ENCODE data around the gene C1orf159. TPM values are rescaled to one million over a fixed set of nuclear protein-coding genes. Genes with fewer than 3 reads are reported as not detected.

The C1orf159 gene
- total RNA-seq, 1 experiment from 2014 or later = 15.7 TPM

DNA sequence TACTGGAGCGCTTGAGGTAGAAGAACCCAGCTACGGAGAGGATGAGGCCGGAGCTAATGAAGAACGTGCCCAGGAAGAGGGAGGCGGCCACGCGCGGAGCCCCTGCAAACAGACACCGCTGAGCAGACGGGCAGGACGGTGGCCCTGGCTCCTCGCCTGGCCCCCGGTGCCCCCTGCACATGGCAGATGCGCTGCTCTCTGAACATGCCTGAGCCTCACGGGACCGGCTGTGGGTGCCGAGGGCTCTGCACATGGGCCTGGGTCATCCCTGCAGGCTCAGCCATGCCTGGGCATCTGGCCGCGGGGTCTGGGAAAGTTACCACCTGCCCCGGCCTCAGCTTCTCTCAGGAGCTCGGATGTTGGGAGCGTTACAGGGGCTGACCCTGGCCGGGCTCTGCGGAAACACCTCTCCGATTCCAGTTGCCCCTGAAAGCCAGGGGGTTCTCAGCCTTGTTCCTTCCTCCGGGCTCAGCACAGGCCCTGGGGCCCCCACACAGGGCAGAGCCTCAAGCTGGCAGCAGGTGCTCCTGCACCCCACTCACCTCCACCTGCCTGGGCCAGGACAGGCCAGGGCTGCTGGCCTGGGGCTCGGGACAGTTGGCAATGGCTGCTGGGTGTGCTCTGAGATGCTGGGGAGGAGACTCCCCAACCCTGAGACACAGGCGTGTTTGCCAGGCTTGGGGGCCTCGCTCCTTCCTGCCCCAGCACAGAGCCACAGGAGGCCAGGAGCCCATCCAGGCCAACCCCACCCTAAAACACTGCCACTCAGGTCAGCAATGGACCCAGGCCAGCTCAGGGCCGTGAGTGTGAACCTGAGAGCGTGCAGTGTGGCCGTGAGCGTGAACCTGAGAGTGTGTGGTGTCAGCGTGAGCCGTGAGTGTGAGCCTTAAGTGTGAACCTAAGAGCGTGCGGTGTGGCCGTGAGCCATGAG lies 29.7 kb downstream of the C1orf159 start:
- intact Hi-C loops (cut with micrococcal nuclease) = no loop called here
- no peak for DNase-seq (ENCODE audit: unreplicated experiment)
- H3K36me3 Mint-ChIP-seq (ENCODE audit: insufficient read depth, unreplicated experiment) = peaks cover 22% of the 10 kb centered on the region
- H3K27me3 Mint-ChIP-seq (ENCODE audit: insufficient read depth, unreplicated experiment) = no peaks in the 10 kb centered on the region
- H3K27ac Mint-ChIP-seq (ENCODE audit: low read depth, unreplicated experiment) = no peak overlapping the region
- ChIA-PET CTCF (no interaction called here), POLR2A (no interaction called here)
- no peak overlapping the region for H3K4me3 Mint-ChIP-seq (ENCODE audit: unreplicated experiment)
- H3K4me1 Mint-ChIP-seq (ENCODE audit: insufficient read depth, unreplicated experiment) = no peaks in the 10 kb centered on the region
- no TSS peak for BruUV-seq (replicated peaks)
- H3K9me3 Mint-ChIP-seq (ENCODE audit: unreplicated experiment) = no peaks in the 10 kb centered on the region
- TF ChIP-seq CTCF (IDR thresholded peaks at IDR 0.05; ENCODE audit: unreplicated experiment) = no peak

DNA sequence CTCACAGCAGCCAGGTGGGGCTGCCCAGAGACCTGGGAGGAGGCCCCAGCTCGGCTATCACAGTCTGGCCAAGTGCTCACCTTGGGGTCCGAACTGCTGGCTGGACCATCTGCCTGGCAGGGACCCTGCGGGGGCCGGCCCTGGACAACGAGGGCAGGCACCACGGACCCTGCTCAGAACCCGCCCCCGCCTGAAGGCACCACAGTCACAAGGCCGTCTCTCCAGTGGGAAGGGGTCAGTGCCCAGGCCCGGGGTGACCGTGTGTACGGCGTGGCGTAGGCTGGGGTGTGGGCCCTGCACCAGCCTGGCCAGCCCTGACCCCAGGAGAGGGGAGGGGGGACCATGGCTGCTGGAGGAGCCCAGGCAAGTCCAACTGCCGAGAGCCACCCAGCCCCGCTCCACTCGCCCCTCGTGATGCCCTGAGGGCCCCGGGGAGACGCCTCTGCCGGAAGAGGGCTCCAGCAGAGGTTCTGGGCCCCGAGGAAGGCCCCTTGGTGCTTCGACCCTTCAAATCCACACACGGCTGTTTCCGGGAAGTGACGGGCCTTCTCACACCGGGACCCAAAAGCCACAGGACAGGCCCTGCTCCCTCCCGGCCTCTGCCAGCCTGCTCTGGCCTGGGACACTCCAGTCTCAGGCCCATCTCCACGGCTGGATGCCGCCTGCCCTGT lies 30.6 kb downstream of the C1orf159 start:
- POLR2A ChIA-PET = interaction anchor here (0.6 kb wide), 1 partner anchor 18 kb away, joined by 3 read pairs; no protein-coding TSS in a partner anchor

DNA sequence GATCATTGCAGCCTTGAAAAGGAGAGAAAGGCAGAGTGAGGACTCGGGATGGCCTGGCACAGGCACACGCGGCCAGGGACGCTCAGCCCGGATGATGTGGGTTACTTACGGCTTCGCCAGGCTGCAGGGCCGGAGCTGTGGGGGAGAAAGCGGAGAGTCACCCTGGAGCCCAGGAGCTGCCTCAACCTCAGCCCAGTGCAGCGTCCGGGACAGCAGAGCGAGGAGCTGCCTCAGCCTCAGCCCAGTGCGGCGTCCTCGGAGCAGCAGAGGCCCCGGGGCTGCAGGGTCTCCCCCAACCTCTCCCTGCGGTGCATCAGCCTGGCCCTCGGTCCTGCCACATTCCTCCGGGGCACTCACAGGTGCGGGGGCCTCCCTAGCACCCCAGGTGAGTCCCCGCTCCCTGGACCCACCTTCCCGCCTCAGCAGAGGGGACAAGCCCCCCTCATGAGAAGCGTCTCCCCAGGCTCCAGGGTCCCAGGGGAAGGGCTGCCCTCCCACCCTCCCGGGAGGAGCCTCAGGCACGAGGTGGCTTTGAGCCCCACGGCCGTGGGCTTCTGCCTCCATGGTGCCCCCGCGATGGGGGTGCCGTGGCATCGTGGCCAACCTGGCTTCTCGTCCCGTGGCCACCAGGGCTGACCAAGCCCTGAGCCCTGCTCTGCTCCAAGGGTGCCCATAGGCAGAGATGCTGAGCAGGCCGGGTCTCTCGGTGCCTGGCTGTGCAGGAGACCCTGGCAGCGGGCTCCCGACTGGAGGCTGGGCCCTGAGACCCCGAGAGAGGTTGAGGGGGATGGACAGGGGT lies 31.3 kb downstream of the C1orf159 start:
- no TSS peak for BruUV-seq (replicated peaks)
- no peak overlapping the region for H3K4me3 Mint-ChIP-seq (ENCODE audit: unreplicated experiment)
- intact Hi-C loops (cut with micrococcal nuclease) = no loop called here
- no peak overlapping the region for H3K27ac Mint-ChIP-seq (ENCODE audit: low read depth, unreplicated experiment)
- peaks cover 16% of the 10 kb centered on the region for H3K36me3 Mint-ChIP-seq (ENCODE audit: insufficient read depth, unreplicated experiment)
- no peak for TF ChIP-seq CTCF (IDR thresholded peaks at IDR 0.05; ENCODE audit: unreplicated experiment)
- ChIA-PET CTCF (interaction anchor here (0.7 kb wide), 1 partner anchor 21 kb away, joined by 4 read pairs; no protein-coding TSS in a partner anchor), POLR2A (interaction anchor here (0.6 kb wide), 1 partner anchor 18 kb away, joined by 3 read pairs; no protein-coding TSS in a partner anchor)
- DNase-seq (ENCODE audit: unreplicated experiment) = no peak
- H3K27me3 Mint-ChIP-seq (ENCODE audit: insufficient read depth, unreplicated experiment) = no peaks in the 10 kb centered on the region
- H3K4me1 Mint-ChIP-seq (ENCODE audit: insufficient read depth, unreplicated experiment) = no peaks in the 10 kb centered on the region
- no peaks in the 10 kb centered on the region for H3K9me3 Mint-ChIP-seq (ENCODE audit: unreplicated experiment)

More for the DNA sequence above, 30.6 kb downstream of the C1orf159 start:
- Mint-ChIP-seq H3K9me3 (ENCODE audit: unreplicated experiment) (no peaks in the 10 kb centered on the region), H3K27ac (ENCODE audit: low read depth, unreplicated experiment) (no peak overlapping the region), H3K4me1 (ENCODE audit: insufficient read depth, unreplicated experiment) (no peaks in the 10 kb centered on the region), H3K27me3 (ENCODE audit: insufficient read depth, unreplicated experiment) (no peaks in the 10 kb centered on the region), H3K4me3 (ENCODE audit: unreplicated experiment) (no peak overlapping the region), H3K36me3 (ENCODE audit: insufficient read depth, unreplicated experiment) (peaks cover 20% of the 10 kb centered on the region)
- no TSS peak for BruUV-seq (replicated peaks)
- no peak for TF ChIP-seq CTCF (IDR thresholded peaks at IDR 0.05; ENCODE audit: unreplicated experiment)
- CTCF ChIA-PET = no interaction called here
- no peak for DNase-seq (ENCODE audit: unreplicated experiment)
- intact Hi-C loops (cut with micrococcal nuclease) = no loop called here
